ENCODE data around the gene MASP2. TPM values are rescaled to one million over a fixed set of nuclear protein-coding genes. Genes with fewer than 3 reads are reported as not detected.

The MASP2 gene
- polyA plus RNA-seq, 2 of the 4 experiments (the other 2 are of a cell fraction), result 0.08 TPM; not detected in 1

DNA sequence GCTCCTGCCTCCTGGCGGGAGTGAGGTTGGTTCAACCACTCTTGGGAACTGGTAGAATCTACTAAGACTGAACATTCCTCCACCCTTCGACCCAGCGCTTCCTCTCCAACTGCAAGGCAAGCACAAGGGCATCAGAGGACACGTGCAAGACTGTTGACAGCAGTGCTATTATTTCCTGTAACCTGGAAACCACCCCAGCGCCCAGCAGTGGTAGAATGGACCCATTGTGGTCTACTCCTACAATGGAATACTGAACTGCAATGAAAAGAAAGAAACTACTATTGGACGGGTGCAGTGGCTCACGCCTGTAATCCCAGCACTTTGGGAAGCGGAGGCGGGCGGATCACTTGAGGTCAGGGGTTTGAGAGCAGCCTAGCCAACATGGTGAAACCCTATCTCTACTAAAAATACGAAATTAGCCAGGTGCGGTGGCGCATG, 67.5 kb downstream of the MASP2 start (continued):
- no peak for TF ChIP-seq EHF (CRISPR knock-in tag; IDR thresholded peaks at IDR 0.05)
- TF ChIP-seq, protein P1, sequence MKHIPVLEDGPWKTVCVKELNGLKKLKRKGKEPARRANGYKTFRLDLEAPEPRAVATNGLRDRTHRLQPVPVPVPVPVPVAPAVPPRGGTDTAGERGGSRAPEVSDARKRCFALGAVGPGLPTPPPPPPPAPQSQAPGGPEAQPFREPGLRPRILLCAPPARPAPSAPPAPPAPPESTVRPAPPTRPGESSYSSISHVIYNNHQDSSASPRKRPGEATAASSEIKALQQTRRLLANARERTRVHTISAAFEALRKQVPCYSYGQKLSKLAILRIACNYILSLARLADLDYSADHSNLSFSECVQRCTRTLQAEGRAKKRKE (CRISPR knock-in tag; IDR thresholded peaks at IDR 0.05; ENCODE audit: low read depth), result no peak

DNA sequence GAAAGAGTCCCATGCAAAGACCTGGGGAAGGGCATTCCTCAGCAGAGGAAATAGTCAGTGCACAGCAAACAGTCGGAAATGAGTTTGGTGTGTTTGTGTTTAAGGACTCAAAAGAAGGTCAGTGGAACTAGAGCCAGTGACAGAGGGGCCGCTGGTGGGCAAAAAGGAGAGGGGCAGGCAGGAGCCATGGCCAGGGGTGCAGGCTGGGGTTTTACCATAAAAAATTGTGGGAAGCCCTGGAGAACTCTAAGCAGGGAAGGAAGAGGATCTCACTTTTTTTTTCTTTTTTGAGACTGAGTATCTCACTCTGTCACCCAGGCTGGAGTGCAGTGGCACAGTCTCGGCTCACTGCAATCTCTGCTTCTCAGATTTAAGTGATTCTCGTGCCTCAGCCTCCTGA, 68.3 kb downstream of the MASP2 start:
- no peak overlapping the region for H3K4me2 ChIP-seq
- no peaks in the 10 kb centered on the region for H3K4me1 ChIP-seq
- ChIA-PET CTCF (interaction anchor here (0.6 to 0.9 kb wide), 3 partner anchors 11 to 378 kb away, joined by 3 read pairs; no protein-coding TSS in a partner anchor), POLR2A (no interaction called here)
- WGBS (ENCODE audit: missing lambda C conversion rate), result 32% methylated on average over 4 of the region's 4 CpGs
- FAIRE-seq, result no peak
- no peak for DNase-seq (ENCODE audit: low read depth in 1 of 2, low spot score in 1 of 2)
- no peak overlapping the region for H3K27ac ChIP-seq
- H3K9me3 ChIP-seq, result no peaks in the 10 kb centered on the region
- no peak overlapping the region for H3K4me3 ChIP-seq
- TF ChIP-seq RAD21 (conservative IDR thresholded peaks at IDR 0.05 in 1 of 2, IDR thresholded peaks at IDR 0.05 in 1 of 2), result no peak
- TF ChIP-seq HOXA7 (CRISPR knock-in tag; IDR thresholded peaks at IDR 0.05), result no peak
- no peak for TF ChIP-seq GATA3 (IDR thresholded peaks at IDR 0.05; ENCODE audit: borderline replicate concordance)
- no peak for TF ChIP-seq NFE2L2 (conservative IDR thresholded peaks at IDR 0.05; ENCODE audit: low read length)
- no peak for TF ChIP-seq ZFP36 (IDR thresholded peaks at IDR 0.05; ENCODE audit: borderline replicate concordance, partially characterized antibody)
- TF ChIP-seq NPAS2 (CRISPR knock-in tag; IDR thresholded peaks at IDR 0.05; ENCODE audit: borderline replicate concordance), result no peak
- TF ChIP-seq, protein P2, sequence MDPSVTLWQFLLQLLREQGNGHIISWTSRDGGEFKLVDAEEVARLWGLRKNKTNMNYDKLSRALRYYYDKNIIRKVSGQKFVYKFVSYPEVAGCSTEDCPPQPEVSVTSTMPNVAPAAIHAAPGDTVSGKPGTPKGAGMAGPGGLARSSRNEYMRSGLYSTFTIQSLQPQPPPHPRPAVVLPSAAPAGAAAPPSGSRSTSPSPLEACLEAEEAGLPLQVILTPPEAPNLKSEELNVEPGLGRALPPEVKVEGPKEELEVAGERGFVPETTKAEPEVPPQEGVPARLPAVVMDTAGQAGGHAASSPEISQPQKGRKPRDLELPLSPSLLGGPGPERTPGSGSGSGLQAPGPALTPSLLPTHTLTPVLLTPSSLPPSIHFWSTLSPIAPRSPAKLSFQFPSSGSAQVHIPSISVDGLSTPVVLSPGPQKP (IDR thresholded peaks at IDR 0.05; ENCODE audit: low read depth, low read length), result no peak
- TF ChIP-seq HOXB13 (CRISPR knock-in tag; IDR thresholded peaks at IDR 0.05; ENCODE audit: low read depth), result no peak
- no peak for TF ChIP-seq ZNF302 (CRISPR knock-in tag; IDR thresholded peaks at IDR 0.05)
- TF ChIP-seq, protein P3, sequence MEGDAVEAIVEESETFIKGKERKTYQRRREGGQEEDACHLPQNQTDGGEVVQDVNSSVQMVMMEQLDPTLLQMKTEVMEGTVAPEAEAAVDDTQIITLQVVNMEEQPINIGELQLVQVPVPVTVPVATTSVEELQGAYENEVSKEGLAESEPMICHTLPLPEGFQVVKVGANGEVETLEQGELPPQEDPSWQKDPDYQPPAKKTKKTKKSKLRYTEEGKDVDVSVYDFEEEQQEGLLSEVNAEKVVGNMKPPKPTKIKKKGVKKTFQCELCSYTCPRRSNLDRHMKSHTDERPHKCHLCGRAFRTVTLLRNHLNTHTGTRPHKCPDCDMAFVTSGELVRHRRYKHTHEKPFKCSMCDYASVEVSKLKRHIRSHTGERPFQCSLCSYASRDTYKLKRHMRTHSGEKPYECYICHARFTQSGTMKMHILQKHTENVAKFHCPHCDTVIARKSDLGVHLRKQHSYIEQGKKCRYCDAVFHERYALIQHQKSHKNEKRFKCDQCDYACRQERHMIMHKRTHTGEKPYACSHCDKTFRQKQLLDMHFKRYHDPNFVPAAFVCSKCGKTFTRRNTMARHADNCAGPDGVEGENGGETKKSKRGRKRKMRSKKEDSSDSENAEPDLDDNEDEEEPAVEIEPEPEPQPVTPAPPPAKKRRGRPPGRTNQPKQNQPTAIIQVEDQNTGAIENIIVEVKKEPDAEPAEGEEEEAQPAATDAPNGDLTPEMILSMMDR (IDR thresholded peaks at IDR 0.05), result no peak
- TF ChIP-seq HEYL (CRISPR knock-in tag; IDR thresholded peaks at IDR 0.05), result no peak
- no peak for TF ChIP-seq ZSCAN20 (CRISPR knock-in tag; IDR thresholded peaks at IDR 0.05)
- TF ChIP-seq PHF8 (IDR thresholded peaks at IDR 0.05; ENCODE audit: borderline replicate concordance, low read depth), result no peak
- TF ChIP-seq, protein P1 (CRISPR knock-in tag; IDR thresholded peaks at IDR 0.05; ENCODE audit: low read depth), result no peak
- TF ChIP-seq FOXS1 (CRISPR knock-in tag; IDR thresholded peaks at IDR 0.05), result no peak
- TF ChIP-seq, protein P4, sequence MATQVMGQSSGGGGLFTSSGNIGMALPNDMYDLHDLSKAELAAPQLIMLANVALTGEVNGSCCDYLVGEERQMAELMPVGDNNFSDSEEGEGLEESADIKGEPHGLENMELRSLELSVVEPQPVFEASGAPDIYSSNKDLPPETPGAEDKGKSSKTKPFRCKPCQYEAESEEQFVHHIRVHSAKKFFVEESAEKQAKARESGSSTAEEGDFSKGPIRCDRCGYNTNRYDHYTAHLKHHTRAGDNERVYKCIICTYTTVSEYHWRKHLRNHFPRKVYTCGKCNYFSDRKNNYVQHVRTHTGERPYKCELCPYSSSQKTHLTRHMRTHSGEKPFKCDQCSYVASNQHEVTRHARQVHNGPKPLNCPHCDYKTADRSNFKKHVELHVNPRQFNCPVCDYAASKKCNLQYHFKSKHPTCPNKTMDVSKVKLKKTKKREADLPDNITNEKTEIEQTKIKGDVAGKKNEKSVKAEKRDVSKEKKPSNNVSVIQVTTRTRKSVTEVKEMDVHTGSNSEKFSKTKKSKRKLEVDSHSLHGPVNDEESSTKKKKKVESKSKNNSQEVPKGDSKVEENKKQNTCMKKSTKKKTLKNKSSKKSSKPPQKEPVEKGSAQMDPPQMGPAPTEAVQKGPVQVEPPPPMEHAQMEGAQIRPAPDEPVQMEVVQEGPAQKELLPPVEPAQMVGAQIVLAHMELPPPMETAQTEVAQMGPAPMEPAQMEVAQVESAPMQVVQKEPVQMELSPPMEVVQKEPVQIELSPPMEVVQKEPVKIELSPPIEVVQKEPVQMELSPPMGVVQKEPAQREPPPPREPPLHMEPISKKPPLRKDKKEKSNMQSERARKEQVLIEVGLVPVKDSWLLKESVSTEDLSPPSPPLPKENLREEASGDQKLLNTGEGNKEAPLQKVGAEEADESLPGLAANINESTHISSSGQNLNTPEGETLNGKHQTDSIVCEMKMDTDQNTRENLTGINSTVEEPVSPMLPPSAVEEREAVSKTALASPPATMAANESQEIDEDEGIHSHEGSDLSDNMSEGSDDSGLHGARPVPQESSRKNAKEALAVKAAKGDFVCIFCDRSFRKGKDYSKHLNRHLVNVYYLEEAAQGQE (IDR thresholded peaks at IDR 0.05), result no peak
- no peak for TF ChIP-seq TP53 (CRISPR knock-in tag; IDR thresholded peaks at IDR 0.05)
- no peak for TF ChIP-seq BHLHE40 (IDR thresholded peaks at IDR 0.05; ENCODE audit: low read depth, low read length)
- no peak for TF ChIP-seq RFX5 (IDR thresholded peaks at IDR 0.05)
- no peak for TF ChIP-seq POLR2AphosphoS2 (conservative IDR thresholded peaks at IDR 0.05; ENCODE audit: low read length)
- ATAC-seq, result no peak

Measured in A549 (cell line).